Stimulated activated CD4-positive, alpha-beta T cell treated with anti-CD3 and anti-CD28 coated beads, Interleukin-15, amount 100 ng/mL, for 1 hour (primary cell): ENCODE results near the gene ANO2.
"Not testable (repeated sequence)": the region's sequence is repeated elsewhere in the genome, so short reads cannot be mapped to it uniquely, and the experiment has no call there.

ENCODE experiments used
- DNase-seq, 2 donors: peaks; one replicate each; pipeline ENCODE4 v3.0.0-alpha.2; 2020; ENCODE audit warnings: low read depth in 1 of 2, low spot score in 1 of 2

Gene ANO2

GRCh38 chr12:5557906-5558305 lies 387.2 kb downstream of the ANO2 start:
- DNase-seq: no peak

DNA sequence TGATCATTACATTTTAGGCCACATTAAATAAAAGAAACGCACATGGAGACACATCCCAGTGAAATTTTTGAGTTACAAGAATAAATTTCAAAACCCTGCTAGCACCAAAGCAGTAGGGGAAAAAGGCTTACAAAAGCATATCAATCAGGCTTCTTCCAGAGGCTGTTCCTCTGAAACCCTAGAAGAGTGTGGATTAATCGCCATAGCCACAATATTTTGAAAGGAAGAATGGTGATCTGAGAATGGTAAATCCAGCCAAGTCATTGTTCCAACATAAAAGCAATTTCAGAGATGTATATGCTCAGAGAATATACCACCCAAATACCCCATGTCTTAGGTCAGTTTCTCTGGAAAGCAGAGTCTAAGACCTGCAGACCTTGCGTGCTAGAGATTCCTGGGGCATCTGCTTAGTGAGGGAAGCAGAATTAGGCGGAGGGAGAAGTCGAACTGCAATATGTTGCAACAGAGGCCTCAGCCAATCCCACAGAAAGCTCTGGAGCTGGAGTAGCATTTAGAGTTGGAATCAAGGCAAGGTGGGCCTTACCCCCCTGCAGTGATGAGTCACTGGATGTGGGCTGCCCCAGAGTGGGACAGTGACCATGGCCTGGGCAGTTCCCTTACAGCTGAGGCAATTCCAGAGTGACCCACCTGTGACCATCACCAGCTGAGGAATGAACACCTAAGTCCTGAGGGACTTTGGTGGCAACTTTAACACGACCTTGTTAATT lies 387.9 kb downstream of the ANO2 start:
- DNase-seq: no peak

- DNase-seq: no peak
Observed at GRCh38 chr12:5556033-5556614, 388.9 kb downstream of the ANO2 start.

- no peak for DNase-seq
Observed at GRCh38 chr12:5554711-5555110, 390.3 kb downstream of the ANO2 start.

DNA sequence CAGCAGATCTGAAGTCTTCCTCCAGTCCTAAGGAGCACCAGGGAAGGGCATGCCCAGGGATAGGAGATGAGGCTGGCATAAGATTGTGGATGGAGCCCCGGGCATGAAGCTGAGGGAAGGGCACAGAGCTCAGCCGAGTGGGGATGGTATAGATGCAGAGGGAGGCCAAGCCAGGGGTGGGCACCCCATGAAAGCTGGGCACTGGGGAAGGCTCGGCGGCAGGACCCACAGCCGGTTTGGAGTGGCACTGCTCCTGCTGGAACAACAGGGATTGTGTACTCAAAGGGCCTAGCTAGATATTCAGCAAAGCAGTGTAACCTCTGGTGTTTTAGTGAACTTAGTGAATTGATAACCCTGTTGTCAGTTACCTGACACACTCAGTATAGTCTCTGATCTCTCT lies 396.0 kb downstream of the ANO2 start:
- DNase-seq: no peak

- no peak for DNase-seq
Observed at GRCh38 chr12:5548152-5548943, 396.7 kb downstream of the ANO2 start.

GRCh38 chr12:5546616-5547015 lies 398.4 kb downstream of the ANO2 start:
- no peak for DNase-seq

GRCh38 chr12:5537771-5538170 lies 407.3 kb downstream of the ANO2 start:
- DNase-seq: no peak

GRCh38 chr12:5537026-5537615 lies 407.9 kb downstream of the ANO2 start:
- not testable (repeated sequence) for DNase-seq

GRCh38 chr12:5535541-5535940 lies 409.5 kb downstream of the ANO2 start:
- DNase-seq: no peak

DNA sequence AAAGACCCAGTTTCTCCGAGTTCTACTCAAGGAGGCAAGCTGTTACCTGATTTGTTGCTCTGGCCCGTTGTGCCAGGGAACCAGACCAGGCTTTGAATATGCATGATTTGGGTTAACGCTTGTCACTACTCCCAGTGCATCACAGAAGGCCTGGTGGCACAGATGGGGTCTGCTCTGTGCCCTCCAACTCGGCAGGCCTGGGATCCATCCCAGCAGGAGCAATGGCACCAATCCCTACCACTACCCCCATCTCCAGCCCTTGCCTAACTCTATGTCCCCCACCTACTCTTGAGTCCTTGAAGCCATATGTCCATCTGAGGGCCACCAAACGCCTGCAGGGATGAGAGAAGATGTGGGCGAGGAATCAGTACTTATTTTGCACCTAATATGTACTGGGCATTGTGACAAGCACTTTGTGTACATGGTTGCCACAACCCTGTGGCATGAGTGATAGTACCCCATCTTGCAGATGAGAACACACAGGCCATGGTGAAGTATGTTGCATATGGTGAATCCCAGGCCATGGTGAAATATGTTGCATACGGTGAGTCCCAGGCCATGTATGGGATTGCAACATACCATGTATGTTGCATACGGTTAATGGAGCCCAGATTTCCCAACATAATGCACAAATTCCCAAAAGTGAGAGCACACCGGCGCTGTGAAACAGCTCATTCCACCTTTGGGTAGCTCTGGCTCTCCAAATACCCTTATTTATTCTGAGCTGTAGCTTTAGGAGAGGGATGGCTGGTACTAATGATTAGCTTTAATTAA lies 410.4 kb downstream of the ANO2 start:
- no peak for DNase-seq

DNA sequence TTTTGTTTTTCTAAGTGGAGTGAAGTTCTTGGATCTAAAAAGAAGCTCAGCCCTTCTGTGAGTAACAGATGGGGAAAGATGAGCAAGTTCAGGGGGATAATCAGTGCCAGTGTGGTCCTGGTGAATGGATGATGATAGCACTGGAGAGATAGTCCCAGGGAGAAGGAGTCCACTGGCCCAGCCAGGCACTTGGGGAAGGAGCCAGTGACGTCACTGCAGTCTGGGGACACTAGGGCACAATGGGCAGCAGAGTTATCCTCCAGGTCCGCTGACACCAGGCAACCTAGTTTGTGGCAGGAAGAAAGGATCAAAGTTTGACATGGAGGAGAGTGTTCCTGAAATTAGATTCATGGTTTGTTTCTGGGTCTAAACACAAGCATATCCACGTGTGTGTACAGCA lies 411.7 kb downstream of the ANO2 start:
- DNase-seq: no peak

- DNase-seq: no peak
Observed at GRCh38 chr12:5525783-5526367, 419.2 kb downstream of the ANO2 start.

DNA sequence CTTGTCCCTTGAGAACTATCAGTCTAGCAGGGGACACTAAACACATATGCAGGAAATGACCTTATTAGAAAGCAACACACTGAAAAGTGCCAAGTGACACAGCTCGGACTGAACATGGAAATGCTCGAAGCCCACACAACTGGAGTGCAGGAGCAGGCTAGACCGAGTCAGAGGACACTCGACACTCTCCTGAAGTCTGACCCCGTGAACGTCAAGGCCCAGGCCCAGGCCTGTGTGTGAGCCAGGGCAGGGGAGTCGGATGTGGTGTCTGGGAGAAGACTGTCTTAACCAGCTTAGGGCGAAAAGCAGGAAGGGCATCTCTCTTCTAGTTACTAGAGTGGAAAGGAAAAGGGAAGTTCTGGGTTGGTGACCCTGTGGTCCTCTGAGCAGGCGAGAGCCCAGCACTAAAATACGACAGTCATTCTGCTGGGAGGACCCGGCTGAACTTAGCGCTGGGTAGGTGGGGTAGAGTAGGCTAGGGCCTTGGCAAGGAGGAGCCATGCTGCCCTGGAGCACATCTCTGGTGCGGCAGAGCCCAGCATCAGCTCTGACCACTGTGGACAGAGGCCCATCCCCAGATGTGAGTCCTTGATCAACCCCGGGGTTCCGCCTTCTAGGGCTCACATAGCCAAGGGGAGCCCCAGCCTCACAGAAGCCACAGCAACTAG lies 420.2 kb downstream of the ANO2 start:
- DNase-seq: no peak

DNA sequence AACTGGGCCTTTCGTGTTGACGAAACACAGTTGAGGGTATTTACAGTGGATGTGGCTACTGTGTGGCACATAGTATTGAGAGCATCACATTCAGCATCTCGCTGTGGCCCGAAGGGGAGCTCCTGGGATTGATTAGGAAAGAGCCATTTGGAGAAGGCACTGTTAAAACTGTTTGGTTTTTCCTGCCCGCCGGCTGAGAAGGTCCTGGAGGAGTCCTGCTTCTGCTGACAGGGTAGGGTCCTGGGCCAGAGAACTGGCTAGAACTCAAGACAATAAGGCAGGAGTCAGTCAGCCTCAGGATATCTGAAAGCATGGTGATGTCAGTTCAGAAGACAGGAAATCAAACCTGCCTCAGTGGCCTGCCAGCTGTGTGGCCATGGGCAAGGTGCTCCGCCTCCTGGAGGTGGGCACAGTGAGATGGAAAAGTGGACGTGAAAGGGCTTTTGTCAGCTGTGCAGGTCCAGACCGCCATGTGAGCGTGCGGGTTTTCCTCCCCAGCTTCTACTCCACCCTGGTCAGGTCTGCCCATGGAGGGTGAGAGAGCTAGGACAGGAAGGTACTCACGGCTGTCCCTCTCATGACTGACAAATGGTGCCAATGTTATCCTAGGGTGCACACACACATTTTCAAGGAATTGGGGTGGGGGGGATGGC lies 420.8 kb downstream of the ANO2 start:
- DNase-seq: no peak

- DNase-seq: no peak
Observed at GRCh38 chr12:5523396-5524115, 421.5 kb downstream of the ANO2 start.

- DNase-seq: no peak
Observed at GRCh38 chr12:5522432-5523335, 422.4 kb downstream of the ANO2 start.
